Measurements from ENCODE around the gene SYTL2.

SYTL2 gene

DNA sequence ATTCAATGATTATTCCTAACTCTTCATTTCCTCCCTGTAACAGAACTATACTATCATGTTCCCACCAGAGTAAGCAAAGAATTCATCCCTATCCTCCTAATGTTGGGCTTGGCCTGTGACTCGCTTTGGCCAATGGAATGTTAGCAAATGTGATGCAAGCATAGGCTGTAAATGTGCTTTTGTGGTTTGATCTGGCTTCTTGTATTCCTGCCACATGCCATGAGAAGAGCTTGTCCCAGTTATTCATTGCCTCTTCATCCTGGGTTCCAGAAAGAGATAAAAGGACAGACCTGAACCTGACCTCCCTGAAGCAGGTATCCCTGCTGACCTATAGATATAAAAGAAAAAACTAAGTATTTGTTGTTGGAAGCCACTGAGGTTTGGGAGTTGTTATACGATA is 51.0 kb downstream of the SYTL2 start:
- DNase-seq = no peak
- no peaks in the 10 kb centered on the region for H3K27me3 ChIP-seq
- H3K4me1 ChIP-seq = no peaks in the 10 kb centered on the region
- TF ChIP-seq, protein P1, sequence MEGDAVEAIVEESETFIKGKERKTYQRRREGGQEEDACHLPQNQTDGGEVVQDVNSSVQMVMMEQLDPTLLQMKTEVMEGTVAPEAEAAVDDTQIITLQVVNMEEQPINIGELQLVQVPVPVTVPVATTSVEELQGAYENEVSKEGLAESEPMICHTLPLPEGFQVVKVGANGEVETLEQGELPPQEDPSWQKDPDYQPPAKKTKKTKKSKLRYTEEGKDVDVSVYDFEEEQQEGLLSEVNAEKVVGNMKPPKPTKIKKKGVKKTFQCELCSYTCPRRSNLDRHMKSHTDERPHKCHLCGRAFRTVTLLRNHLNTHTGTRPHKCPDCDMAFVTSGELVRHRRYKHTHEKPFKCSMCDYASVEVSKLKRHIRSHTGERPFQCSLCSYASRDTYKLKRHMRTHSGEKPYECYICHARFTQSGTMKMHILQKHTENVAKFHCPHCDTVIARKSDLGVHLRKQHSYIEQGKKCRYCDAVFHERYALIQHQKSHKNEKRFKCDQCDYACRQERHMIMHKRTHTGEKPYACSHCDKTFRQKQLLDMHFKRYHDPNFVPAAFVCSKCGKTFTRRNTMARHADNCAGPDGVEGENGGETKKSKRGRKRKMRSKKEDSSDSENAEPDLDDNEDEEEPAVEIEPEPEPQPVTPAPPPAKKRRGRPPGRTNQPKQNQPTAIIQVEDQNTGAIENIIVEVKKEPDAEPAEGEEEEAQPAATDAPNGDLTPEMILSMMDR (IDR thresholded peaks at IDR 0.05; ENCODE audit: low read depth, low read length) = no peak
- no peak overlapping the region for H3K4me3 ChIP-seq (ENCODE audit: low read depth, low read length)
- no peaks in the 10 kb centered on the region for H3K36me3 ChIP-seq
- H3K9me3 ChIP-seq = no peaks in the 10 kb centered on the region

DNA sequence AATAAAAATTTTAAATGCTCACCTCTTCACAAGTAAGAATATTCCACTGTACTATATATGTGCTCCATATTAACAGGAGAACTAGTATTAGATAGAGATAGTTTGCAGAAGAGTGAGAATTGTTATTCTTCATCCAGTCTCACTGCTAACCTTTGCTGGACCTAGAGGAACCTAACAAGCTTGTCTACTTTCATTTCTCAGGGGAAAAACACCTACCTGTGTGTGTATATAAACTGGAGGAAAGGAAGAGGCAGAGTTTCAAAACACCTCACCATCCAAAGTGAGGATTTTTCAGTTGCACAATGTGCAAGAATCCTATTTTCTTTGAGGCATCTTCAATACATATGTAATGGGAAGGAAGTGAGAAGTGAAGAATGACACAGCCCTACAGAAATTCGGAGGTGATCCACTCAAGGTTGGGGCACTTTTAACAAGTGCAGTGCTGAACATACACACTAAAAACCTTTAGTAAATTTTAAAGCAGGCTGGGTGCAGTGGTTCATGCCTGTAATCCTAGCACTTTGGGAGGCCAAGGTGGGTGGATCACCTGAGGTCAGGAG is 52.4 kb downstream of the SYTL2 start:
- DNase-seq = no peak
- Histone ChIP-seq H3K4me3 (ENCODE audit: low read depth, low read length) (no peak overlapping the region), H3K27me3 (no peaks in the 10 kb centered on the region), H3K4me1 (no peaks in the 10 kb centered on the region), H3K36me3 (no peaks in the 10 kb centered on the region), H3K9me3 (no peaks in the 10 kb centered on the region)
- TF ChIP-seq, protein P1 (IDR thresholded peaks at IDR 0.05; ENCODE audit: low read depth, low read length) = no peak

DNA sequence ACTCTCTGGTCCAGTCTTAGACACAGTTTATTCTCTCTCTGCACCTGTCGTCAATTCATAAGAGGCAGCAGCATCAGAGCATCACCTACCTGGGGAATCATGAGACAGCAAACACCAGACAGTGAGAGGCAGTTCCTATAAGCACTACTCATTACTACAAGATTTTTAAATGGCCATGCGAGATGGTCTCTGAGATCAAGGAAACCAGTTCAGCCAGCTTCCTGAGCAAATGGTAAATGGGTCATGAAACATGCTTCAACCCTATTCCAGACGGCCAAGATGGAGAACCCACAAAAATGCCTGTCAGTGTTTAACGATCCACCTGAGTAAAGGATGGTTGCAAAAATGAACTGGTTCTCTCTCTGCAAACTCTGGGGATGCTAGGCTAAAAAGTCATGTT is 52.9 kb downstream of the SYTL2 start:
- TF ChIP-seq, protein P1 (IDR thresholded peaks at IDR 0.05; ENCODE audit: low read depth, low read length) = no peak
- no peak overlapping the region for H3K4me3 ChIP-seq (ENCODE audit: low read depth, low read length)
- H3K9me3 ChIP-seq = no peaks in the 10 kb centered on the region
- H3K27me3 ChIP-seq = no peaks in the 10 kb centered on the region
- H3K36me3 ChIP-seq = no peaks in the 10 kb centered on the region
- DNase-seq = no peak
- no peaks in the 10 kb centered on the region for H3K4me1 ChIP-seq

DNA sequence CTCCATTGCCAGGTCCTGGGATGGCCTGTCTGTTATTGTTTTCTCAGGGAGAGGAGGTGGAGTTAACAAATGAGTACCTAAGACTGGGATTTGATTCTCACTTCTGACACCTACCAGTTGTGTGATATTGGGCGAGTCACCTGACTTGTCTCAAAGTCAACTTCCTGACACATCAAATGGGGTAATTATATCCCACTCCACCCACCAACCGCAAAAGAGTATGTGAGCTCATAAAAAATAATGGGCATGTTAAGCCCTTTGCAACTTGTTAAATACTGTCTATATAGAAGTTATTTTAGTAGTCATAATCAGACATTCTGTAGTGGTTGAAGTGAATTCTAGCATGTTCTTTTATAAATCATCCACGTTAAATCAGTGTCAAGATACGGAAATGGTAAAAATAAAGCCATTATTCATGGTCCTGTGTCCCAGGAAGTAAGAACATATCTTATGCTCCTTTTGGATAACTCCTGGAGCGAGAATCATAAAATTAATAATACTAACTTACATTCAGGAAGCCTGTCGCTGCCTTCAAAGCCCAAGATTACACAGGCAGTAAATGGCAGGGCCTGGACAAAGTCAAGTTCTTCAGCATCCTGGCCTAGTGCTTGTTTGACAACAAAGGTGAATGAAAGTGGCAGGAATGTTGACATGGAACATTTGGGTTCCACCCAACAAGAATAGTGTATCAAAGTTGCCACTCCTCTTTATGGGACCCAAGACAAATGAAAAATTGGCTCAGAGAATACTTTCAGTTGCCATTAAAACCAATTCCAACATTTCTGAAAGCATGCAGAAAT is 54.3 kb downstream of the SYTL2 start:
- no peaks in the 10 kb centered on the region for H3K36me3 ChIP-seq
- H3K27me3 ChIP-seq = no peaks in the 10 kb centered on the region
- H3K4me1 ChIP-seq = no peaks in the 10 kb centered on the region
- TF ChIP-seq, protein P1 (IDR thresholded peaks at IDR 0.05; ENCODE audit: low read depth, low read length) = no peak
- no peak for DNase-seq
- H3K4me3 ChIP-seq (ENCODE audit: low read depth, low read length) = no peak overlapping the region
- H3K9me3 ChIP-seq = no peaks in the 10 kb centered on the region

DNA sequence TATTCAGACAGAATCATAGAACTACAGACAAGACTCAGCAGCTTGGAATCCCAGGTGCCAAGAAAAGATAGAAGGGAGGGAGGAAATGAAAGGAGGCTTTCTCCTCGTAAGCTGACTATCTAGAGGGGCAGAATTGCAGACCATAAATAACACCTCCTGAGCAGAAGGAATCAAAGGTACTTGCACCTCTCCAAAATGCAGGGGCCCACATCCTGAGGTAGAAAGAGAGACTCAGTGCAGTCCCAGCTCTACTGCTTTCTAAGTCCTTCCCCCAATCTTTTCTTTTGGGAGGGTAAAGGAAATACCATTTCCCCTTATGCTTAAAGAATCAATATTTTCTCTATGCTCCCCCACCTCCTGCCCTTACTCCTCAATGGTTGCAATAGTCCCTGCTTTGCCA is 55.2 kb downstream of the SYTL2 start:
- TF ChIP-seq, protein P1 (IDR thresholded peaks at IDR 0.05; ENCODE audit: low read depth, low read length) = no peak
- DNase-seq = no peak
- Histone ChIP-seq H3K9me3 (no peaks in the 10 kb centered on the region), H3K4me3 (ENCODE audit: low read depth, low read length) (no peak overlapping the region), H3K4me1 (no peaks in the 10 kb centered on the region), H3K27me3 (peaks cover under 1% of the 10 kb centered on the region; the same call in 1 of the 2 replicates), H3K36me3 (no peaks in the 10 kb centered on the region)

DNA sequence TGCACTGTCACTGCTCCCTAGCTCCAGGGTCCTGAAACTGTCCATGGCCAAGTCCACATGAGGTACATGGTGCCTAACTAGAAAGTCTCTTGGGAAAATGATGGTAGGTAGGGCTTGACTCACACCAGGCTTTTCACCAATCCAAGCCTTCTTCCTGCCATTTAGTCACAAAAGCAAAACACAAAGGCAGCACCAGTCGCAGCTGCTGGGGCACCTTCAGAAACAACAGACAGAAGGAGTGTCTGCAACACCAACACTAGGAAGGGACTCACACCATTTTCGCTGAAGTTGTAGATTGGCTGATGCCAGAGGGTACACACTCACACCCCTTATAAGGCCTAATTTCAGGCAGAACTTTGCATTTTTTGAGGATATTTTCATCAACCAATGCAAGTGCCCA is 55.7 kb downstream of the SYTL2 start:
- Histone ChIP-seq H3K36me3 (no peaks in the 10 kb centered on the region), H3K4me1 (no peaks in the 10 kb centered on the region), H3K4me3 (ENCODE audit: low read depth, low read length) (no peak overlapping the region), H3K9me3 (no peaks in the 10 kb centered on the region), H3K27me3 (peaks cover 5% of the 10 kb centered on the region)
- TF ChIP-seq, protein P1 (IDR thresholded peaks at IDR 0.05; ENCODE audit: low read depth, low read length) = no peak
- DNase-seq = no peak

All from BE2C (cell line).